ENCODE measurements around the gene GRAMD4. TPM values are rescaled to one million over a fixed set of nuclear protein-coding genes. Genes with fewer than 3 reads are reported as not detected.

Gene GRAMD4
- total RNA-seq, 1 donor from 2014 or later: 64.8 TPM

- intact Hi-C loops (cut with DNase I): no loop called here
- DNase-seq (ENCODE audit: low spot score): no peak
Measured at GRCh38 chr22:46593996-46594946, 25.9 kb upstream of the GRAMD4 start.

GRCh38 chr22:46594947-46595298 lies 25.3 kb upstream of the GRAMD4 start:
- intact Hi-C loops (cut with DNase I): no loop called here
- no peak for DNase-seq (ENCODE audit: low spot score)

- intact Hi-C loops (cut with DNase I): no loop called here
- DNase-seq (ENCODE audit: low spot score): no peak
Measured at GRCh38 chr22:46595545-46595944, 24.6 kb upstream of the GRAMD4 start.

DNA sequence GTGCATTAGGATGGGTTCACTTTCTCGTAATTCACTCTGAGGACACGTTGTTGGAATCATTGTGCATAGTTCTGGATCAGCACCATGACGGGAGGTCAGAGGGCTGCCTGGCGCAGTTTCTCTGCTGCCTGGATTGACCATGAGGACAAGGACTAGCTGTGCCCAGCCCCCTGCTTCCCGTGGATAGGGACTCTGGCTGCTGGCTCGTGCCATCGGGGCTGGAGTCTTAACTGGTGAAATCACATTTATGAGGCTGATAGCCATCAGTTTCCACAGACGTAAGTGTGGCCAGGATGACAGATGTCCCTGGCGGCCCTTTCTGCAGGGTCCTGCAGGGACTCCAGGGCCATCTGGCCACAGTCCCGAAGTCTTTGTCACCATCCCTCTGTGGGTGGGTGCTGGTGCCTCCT lies 24.1 kb upstream of the GRAMD4 start:
- DNase-seq (ENCODE audit: low spot score): no peak

GRCh38 chr22:46596819-46597218 lies 23.4 kb upstream of the GRAMD4 start:
- intact Hi-C loops (cut with DNase I): no loop called here
- no peak for DNase-seq (ENCODE audit: low spot score)

More for the DNA sequence above, 24.1 kb upstream of the GRAMD4 start:
- intact Hi-C loops (cut with DNase I): no loop called here

DNA sequence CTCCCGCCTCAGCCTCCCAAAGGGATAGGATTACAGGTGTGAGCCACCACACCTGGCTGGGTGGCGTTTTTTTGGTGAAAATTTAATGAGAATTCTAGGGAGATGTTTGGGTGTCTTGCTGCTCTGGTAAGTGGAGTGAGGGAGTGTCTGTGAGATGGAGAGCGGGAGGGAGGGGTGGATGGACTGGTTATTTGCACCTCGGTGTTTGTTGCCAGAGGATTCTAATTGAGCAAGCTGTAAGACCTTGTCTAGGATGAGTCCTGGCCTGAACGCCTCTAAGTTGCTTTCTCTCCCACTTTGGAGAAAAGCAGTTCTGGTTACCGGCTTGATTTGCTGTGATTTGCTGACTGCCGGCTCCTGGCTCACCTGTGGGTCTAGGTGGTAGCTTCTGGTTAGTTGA lies 22.0 kb upstream of the GRAMD4 start:
- intact Hi-C loops (cut with DNase I): no loop called here

DNA sequence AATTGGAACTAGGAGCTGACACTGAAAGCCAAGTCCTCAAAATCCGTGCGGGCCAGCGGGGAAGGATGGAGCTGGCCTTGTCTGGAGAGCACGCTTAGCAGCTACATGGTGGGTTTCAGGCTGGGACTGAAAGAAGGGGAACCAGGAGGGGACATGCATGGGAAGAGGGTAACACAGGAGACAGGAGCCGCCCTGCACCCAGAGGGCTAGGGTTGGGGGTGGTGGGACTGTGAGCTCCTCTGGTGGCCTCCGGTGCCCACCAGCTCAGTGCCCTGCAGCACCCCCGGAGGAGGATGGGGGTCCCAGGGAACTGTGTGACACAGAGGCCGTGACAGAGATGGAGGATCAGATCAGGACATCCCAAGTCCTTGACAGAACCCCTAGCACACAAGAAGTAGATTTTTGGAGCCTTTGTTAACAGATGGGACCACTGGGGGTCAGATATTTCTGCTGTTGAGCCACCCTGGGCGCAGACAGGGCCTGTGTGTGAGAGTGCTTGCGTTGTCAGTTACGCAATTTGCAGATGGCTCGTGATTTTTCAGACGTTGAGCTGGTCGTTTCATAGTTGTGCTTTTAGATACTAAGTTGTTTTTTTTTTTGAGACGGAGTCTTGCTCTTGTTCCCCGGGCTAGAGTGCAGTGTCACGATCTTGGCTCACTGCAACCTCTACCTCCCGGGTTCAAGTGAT lies 21.3 kb upstream of the GRAMD4 start:
- no peak for DNase-seq (ENCODE audit: low spot score)
- intact Hi-C loops (cut with DNase I): no loop called here

More for the DNA sequence above, 22.0 kb upstream of the GRAMD4 start:
- DNase-seq (ENCODE audit: low spot score): no peak

DNA sequence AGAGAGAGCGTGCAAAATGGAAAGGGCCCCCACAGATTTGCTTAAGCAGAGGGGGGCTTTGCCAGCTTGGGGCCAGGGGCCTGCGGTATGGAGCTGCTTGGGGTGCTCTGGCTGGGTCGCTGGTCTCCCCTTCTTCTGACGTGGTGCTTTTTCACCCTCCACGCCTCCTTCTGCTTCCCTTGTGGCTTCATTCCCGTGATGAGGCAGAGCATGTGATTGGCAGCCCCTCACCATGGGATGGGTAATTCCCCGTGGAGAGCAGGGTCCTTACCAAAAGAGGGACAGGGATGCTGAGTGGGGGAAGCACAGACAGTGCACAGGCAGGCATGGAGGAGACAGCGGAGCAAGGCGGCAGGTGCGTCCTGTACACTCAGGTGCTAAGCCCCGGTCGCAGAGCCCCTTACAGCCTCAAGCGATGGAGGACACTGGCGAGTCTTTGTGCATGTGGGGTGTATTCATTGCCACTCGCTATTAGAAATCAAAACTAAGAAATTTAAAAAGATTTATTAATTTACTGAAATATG lies 19.9 kb upstream of the GRAMD4 start:
- intact Hi-C loops (cut with DNase I): no loop called here
- DNase-seq (ENCODE audit: low spot score): no peak

GRCh38 chr22:46602025-46602424 lies 18.2 kb upstream of the GRAMD4 start:
- intact Hi-C loops (cut with DNase I): no loop called here
- DNase-seq (ENCODE audit: low spot score): no peak

DNA sequence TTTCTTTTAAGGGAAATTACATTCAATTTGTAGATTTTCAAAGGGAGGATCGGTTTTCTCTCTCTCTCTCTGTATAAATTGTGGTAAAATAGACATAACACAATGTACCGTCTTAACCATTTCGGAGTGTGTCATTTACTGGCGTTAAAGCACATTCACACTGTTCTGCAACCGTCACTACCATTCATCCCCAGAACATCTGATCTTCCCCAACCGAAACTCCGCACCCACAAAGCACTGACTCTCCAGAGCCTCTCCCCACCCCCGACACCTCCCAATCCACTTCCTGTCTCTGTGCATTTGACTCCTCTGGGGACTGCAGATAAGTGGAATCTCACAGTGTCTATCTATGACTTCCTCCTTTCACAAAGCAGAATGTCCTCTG lies 15.9 kb upstream of the GRAMD4 start:
- DNase-seq (ENCODE audit: low spot score): no peak
- intact Hi-C loops (cut with DNase I): no loop called here

DNA sequence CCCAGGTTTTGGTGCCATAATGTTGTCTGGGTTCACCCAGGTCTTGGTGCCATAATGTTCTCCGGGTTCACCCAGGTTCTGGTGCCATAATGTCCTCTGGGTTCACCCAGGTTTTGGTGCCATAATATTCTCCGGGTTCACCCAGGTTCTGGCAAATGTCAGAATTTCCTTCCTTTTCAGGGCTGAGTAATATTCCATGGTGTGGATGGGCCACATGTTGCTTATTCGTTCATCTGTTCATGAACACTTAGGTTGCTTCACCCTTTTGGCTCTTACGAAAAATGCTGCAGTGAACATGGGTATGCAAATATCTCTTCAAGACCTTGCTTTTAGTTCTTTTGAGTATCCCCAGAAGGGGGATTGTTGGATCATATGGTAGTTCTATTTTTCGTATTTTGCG lies 15.1 kb upstream of the GRAMD4 start:
- intact Hi-C loops (cut with DNase I): no loop called here

GRCh38 chr22:46606886-46607285 lies 13.3 kb upstream of the GRAMD4 start:
- no peak for DNase-seq (ENCODE audit: low spot score)
- intact Hi-C loops (cut with DNase I): no loop called here

More for the DNA sequence above, 15.1 kb upstream of the GRAMD4 start:
- DNase-seq (ENCODE audit: low spot score): no peak

DNA sequence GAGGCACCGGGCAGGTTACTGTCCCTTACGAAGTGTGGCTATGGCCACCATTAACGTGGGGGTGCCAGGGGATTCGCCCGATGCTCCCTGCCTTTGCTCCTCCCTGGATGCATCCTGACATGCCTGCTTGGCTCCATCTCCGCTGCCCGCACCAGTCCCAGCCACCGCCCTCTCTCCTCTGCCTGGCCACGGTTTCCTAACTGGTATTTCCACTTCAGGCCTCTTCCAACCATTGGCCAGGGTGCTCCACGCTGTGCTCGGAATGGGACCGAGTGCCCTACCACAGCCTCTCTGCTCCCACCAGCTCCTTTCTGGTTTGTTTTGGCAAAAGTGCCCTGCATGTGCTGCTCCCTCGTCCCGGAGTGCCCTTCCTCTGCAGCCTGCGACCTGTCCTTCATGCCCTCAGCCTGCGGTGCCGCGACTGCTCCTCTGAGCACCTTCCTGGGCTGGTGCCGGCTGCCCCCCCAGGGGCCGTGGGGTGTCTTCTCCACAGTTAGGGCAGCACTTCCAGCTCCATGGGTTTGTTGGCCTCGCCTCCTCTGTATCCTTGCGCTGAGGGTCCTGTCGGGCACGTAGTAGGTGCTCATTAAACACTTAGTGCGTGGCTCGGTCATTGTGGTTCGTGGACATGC lies 12.6 kb upstream of the GRAMD4 start:
- intact Hi-C loops (cut with DNase I): no loop called here
- no peak for DNase-seq (ENCODE audit: low spot score)

- DNase-seq (ENCODE audit: low spot score): no peak
- intact Hi-C loops (cut with DNase I): no loop called here
Measured at GRCh38 chr22:46609175-46609690, 11.0 kb upstream of the GRAMD4 start.

GRCh38 chr22:46609724-46610201 lies 10.4 kb upstream of the GRAMD4 start:
- no peak for DNase-seq (ENCODE audit: low spot score)

GRCh38 chr22:46610356-46610755 lies 9.8 kb upstream of the GRAMD4 start:
- no peak for DNase-seq (ENCODE audit: low spot score)
- intact Hi-C loops (cut with DNase I): no loop called here

More at GRCh38 chr22:46609724-46610201, 10.4 kb upstream of the GRAMD4 start:
- intact Hi-C loops (cut with DNase I): no loop called here

GRCh38 chr22:46611189-46611588 lies 9.0 kb upstream of the GRAMD4 start:
- intact Hi-C loops (cut with DNase I): no loop called here
- DNase-seq (ENCODE audit: low spot score): no peak

DNA sequence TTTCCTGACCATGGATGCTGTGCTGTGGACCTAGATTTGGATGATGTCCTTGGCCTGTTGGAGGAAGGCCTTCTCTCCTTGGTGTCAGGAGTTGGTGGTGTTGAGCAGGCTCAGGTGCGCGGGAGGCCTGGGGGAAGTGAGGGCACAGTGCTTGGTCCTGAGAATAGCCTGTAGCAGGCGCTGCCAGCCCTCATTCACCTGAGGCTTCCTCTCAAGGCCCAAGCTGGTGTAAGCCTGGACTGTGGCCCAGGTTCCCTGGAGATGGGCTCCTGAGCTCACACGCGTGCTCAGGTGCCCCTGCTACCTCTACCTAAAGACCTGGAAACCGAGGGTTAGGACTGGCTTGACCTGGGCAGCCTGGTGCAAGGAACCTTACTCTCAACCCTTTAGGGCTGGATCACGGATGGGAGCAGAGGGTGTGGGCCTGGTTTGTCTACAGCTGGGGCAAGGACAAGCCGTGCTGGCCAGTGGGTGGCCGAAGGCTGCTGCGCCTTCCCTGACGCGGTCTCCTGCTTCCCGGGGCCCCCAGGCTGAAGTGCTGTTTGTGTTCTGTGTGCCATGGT lies 7.8 kb upstream of the GRAMD4 start:
- intact Hi-C loops (cut with DNase I): no loop called here
- DNase-seq (ENCODE audit: low spot score): no peak

DNA sequence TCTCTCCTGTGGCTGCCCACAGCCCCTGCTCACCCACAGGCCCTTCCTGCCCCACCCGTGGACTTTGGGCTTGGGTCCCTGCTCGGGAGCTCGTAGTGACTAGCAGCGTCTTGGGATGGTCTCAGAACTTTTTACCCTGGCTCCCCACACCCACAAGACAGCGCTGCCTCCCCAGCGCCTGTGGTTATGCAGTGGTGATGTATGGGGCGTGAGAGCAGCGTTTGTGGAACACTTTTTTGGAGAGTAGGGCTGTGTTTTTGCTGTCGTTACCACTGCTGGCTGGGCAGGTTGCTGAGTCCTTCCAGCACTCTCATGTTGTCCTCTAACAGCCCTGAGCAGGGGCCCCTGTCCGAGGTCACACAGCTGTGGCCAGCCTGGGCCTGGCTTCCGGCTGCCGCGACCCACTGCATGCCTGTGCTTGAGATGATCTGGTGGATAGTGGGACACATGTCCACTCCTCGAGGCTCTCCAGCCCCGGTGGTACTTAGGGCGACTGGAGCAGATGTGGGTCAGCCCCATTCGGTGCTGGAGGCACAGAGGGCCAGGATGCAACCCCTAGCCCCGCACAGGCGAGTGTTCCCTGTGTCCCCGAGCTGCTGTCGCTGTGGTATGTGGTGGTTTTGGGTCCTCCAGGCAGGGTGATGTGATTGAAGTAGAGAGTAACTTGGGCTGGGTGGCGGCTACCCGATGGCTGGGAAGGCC lies 7.1 kb upstream of the GRAMD4 start:
- intact Hi-C loops (cut with DNase I): no loop called here
- no peak for DNase-seq (ENCODE audit: low spot score)
